Sigmoid colon (tissue), 7 donors: ENCODE results near the gene ANKRD33B. TPM values are rescaled to one million over a fixed set of nuclear protein-coding genes. Genes with fewer than 3 reads are reported as not detected.

Experiments
- DNase-seq: peaks from one replicate; pipeline ENCODE4 v3.0.0-alpha.2; 2019
- H3K27ac ChIP-seq, 4 donors: fragments of 200-600 bp; sonication (generic); one replicate each; pipeline ENCODE4 v1.5.1; 2016 to 2019; ENCODE audit warnings: mild to moderate bottlenecking in 1 of 4
- H3K27me3 ChIP-seq, 3 donors: fragments of 200-600 bp; sonication (generic); one replicate each; pipeline ENCODE4 v1.5.1; 2019; ENCODE audit warnings: mild to moderate bottlenecking in 1 of 3
- H3K36me3 ChIP-seq, 4 donors: fragments of 200-600 bp; sonication (generic); one replicate each; pipeline ENCODE4 v1.5.1; 2016 to 2019
- H3K4me1 ChIP-seq, 4 donors: fragments of 200-600 bp; sonication (generic); one replicate each; pipeline ENCODE4 v1.5.1; 2017 to 2019
- H3K4me3 ChIP-seq, 4 donors: fragments of 200-600 bp; sonication (generic); one replicate each; pipeline ENCODE4 v1.5.1; 2017 to 2019; ENCODE audit warnings: mild to moderate bottlenecking in 2 of 4, moderate library complexity in 1 of 4
- H3K9me3 ChIP-seq, 4 donors: fragments of 200-600 bp in 3 of 4; sonication (generic) in 3 of 4; one replicate each; pipeline versions ENCODE4 v1.5.1 to v1.6.1; 2013 to 2019
- EP300 ChIP-seq, 4 donors: sonication (generic); formaldehyde crosslinking; IDR thresholded peaks; one replicate each; pipeline ENCODE4 v1.6.1; 2017; ENCODE audit warnings: antibody characterized with exemption in 4 of 4
- POLR2A ChIP-seq, 2 donors: fragments of 450-650 bp; IDR thresholded peaks; one replicate each; pipeline ENCODE4 v1.6.1; 2016; ENCODE audit warnings: antibody characterized with exemption in 2 of 2, mild to moderate bottlenecking in 2 of 2, moderate library complexity in 2 of 2
- POLR2AphosphoS5 ChIP-seq, 4 donors: sonication (generic); formaldehyde crosslinking; IDR thresholded peaks; one replicate each; pipeline ENCODE4 v1.6.1; 2017; ENCODE audit warnings: antibody characterized with exemption in 4 of 4
- WGBS, 2 donors: extraction: QIAGEN DNeasy Blood & Tissue Kit; methylation state at CpG; one replicate each; pipeline ENCODE4 v1.1.7; 2013; 5-methylcytosine and 5-hydroxymethylcytosine counted together
- intact Hi-C: fragments of 100-400 bp; cut with DNase I; formaldehyde crosslinking; loops from one replicate; pipeline ENCODE4 v1.15.1; 2023
- polyA plus RNA-seq, 3 donors: library from polyadenylated mRNA; stranded (reverse); fragments of 200-250 nt; gene quantifications; one replicate each; pipeline ENCODE4 v1.2.3, GENCODE V29; 2013
- total RNA-seq, 4 donors: library from RNA; depleted of rRNA; stranded (reverse); fragments of >200 nt; gene quantifications; one replicate each; pipeline ENCODE4 v1.1.0, GENCODE V29; 2016
- TF ChIP-seq, protein P1 (sequence below), 4 experiments: fragments of 450-650 bp in 3 of 4; fragments of 200-600 bp in 1 of 4; IDR thresholded peaks; one replicate each; pipeline ENCODE4 v1.5.1; 2016 to 2019; ENCODE audit warnings: antibody characterized with exemption in 4 of 4, mild to moderate bottlenecking in 3 of 4, moderate library complexity in 2 of 4
- donor health status: healthy with polysubstance abuse.
- donor health status: Bipolar disorder and iron deficiency.
- donor health status: healthy.

The ANKRD33B gene
- total and polyA plus RNA-seq, 7 donors, result 0.23 to 4.6 (median 2.7) TPM

DNA sequence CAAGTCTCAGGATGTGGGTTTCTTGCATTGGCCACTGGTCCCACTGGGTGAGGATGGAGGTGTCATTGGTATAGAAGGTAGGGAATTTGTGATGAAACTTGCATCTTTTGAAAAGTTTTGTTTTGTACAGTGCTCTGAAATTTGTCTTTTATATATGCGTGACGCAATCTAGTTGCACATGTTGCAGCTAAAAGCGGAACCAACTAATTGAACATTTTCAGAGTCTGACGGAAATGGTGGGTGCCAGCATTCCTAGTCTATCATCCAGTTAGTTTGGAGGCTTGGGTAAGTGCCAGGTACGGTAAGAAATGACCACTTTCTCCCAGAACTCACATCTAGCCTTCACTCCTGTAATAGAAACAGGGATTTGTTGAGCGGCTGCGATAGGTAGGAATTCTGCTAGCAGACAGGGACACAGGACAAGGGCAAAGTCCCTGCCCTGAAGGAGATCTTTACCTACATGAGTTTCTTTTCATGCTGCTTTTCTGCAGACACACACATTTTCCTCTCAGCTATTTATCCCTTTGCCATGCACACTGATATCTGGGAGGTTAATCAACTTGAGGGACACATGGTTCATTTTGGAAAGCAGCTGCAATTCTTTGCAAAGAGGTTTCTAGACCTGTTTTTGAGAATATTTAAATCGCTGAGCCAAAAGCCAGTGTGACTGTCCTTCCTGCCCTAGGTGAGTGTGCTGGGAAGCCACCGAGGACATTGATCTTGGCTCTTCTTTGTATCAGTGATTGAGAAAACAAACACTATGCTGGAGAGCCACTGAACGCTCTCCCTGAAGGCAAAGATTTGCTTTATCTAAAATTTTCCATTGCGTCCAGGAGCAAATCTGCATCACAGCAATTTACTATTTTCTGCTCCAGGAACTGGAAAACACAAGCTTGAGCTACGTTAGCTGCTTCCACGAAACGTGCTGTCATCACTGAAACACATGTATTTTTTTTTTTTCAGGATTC lies 107.5 kb downstream of the ANKRD33B start:
- intact Hi-C loops, result no loop called here
- Histone ChIP-seq H3K9me3 (no peaks in the 10 kb centered on the region), H3K4me3 (no peak overlapping the region), H3K4me1 (no peaks in the 10 kb centered on the region), H3K27ac (no peak overlapping the region), H3K27me3 (no peaks in the 10 kb centered on the region), H3K36me3 (no peaks in the 10 kb centered on the region)
- 74 to 82% methylated on average over 14 of the region's 14 CpGs for WGBS, 2 donors
- no peak for DNase-seq
- TF ChIP-seq, protein P1, sequence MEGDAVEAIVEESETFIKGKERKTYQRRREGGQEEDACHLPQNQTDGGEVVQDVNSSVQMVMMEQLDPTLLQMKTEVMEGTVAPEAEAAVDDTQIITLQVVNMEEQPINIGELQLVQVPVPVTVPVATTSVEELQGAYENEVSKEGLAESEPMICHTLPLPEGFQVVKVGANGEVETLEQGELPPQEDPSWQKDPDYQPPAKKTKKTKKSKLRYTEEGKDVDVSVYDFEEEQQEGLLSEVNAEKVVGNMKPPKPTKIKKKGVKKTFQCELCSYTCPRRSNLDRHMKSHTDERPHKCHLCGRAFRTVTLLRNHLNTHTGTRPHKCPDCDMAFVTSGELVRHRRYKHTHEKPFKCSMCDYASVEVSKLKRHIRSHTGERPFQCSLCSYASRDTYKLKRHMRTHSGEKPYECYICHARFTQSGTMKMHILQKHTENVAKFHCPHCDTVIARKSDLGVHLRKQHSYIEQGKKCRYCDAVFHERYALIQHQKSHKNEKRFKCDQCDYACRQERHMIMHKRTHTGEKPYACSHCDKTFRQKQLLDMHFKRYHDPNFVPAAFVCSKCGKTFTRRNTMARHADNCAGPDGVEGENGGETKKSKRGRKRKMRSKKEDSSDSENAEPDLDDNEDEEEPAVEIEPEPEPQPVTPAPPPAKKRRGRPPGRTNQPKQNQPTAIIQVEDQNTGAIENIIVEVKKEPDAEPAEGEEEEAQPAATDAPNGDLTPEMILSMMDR (IDR thresholded peaks at IDR 0.05), result no peak
- no peak for TF ChIP-seq POLR2AphosphoS5 (IDR thresholded peaks at IDR 0.05)
- TF ChIP-seq POLR2A (IDR thresholded peaks at IDR 0.05), result no peak
- TF ChIP-seq EP300 (IDR thresholded peaks at IDR 0.05), result no peak

DNA sequence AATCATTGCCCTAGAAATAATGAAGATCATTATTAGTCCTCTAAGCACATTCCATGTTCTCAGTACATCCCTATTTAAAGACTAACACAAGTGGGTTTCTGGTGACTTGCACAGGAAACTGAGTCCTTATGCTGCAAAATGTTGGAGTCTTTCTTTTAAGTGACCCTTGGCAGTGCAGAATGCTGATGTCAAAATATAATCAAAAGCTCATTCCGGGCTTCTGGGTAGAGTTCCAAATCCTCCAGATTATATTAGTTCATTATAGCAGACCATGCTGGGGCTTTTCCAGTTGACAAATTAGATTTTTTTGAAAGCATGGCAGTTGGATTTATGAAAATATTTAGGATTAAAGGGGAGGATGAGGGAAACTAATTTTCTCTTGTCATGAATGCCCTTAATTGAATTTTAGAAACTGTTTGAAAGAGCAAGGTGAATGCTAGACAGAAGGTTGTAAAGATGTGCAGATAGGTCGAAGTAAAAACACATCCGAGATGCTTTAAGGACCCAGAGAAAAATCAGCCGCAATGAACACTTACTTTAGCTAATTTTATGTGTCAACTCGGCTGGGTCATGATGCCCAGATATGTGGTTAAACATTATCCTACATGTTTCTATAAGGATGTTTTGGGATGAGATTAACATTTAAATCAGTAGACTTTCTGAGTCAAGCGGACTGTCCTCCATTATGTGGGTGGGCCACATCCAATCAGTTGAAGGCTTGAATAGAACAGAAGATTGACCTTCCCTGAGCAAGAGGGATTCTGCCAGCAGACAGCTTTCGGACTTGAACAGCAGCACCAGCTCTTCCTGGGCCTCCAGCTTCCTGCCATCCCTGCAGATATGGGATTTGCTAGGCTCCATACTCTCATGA lies 108.5 kb downstream of the ANKRD33B start:
- 81 to 90% methylated on average over 7 of the region's 7 CpGs for WGBS, 2 donors
- Histone ChIP-seq H3K27ac (no peak overlapping the region), H3K4me3 (no peak overlapping the region), H3K9me3 (no peaks in the 10 kb centered on the region), H3K27me3 (no peaks in the 10 kb centered on the region), H3K36me3 (no peaks in the 10 kb centered on the region), H3K4me1 (no peaks in the 10 kb centered on the region)
- intact Hi-C loops, result no loop called here
- TF ChIP-seq POLR2AphosphoS5 (IDR thresholded peaks at IDR 0.05) (no peak), POLR2A (IDR thresholded peaks at IDR 0.05) (no peak), EP300 (IDR thresholded peaks at IDR 0.05) (no peak)
- TF ChIP-seq, protein P1 (IDR thresholded peaks at IDR 0.05), result no peak
- no peak for DNase-seq

DNA sequence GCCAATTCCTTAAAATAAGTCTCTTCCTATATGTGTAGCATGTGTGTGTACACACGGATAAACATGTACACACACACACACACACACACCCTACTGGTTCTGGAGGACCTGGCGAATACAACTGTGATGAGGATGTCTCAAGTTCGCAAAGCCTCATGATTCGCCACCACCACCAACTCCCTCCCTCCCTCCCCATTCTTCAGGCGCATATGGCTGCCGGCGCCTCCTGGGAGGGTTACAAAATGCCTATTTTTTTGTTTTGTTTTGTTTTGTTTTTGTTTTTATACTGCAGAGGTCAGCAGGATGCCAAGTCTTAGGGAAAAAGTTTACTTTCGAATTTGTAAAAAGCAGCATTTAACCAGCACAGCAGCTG lies 109.1 kb downstream of the ANKRD33B start:
- no peaks in the 10 kb centered on the region for H3K4me1 ChIP-seq
- no peaks in the 10 kb centered on the region for H3K27me3 ChIP-seq
- H3K9me3 ChIP-seq, result no peaks in the 10 kb centered on the region
- no peak for TF ChIP-seq POLR2AphosphoS5 (IDR thresholded peaks at IDR 0.05)
- TF ChIP-seq EP300 (IDR thresholded peaks at IDR 0.05), result no peak
- no peak for TF ChIP-seq POLR2A (IDR thresholded peaks at IDR 0.05)
- TF ChIP-seq, protein P1 (IDR thresholded peaks at IDR 0.05), result no peak
- WGBS, 2 donors, result 85% methylated on average over 8 of the region's 8 CpGs
- intact Hi-C loops, result no loop called here
- H3K4me3 ChIP-seq, result no peak overlapping the region
- no peak overlapping the region for H3K27ac ChIP-seq
- peaks cover 0 to 6% (median 0%) of the 10 kb centered on the region in 4 donors for H3K36me3 ChIP-seq
- no peak for DNase-seq

DNA sequence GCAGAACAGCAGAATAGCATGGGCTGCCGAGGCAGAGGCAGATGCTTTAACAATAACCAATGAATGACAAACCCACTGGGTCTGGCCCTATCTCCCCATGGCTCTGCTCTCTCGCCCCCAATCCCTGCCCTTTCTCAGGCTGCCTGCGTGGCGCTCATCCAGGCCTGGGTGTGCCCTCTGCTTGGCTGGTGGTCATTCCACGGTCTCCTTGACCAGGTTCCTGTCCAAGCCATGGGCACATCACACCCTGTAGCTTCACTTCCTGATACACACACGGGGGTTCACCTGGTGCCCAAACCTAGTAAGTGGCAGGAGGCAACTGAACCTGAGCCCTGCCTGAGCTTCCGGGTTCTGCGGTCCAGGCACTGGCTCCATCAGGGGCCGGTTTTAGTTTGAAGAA lies 109.5 kb downstream of the ANKRD33B start:
- TF ChIP-seq POLR2A (IDR thresholded peaks at IDR 0.05), result no peak
- no peak for TF ChIP-seq EP300 (IDR thresholded peaks at IDR 0.05)
- TF ChIP-seq, protein P1 (IDR thresholded peaks at IDR 0.05), result no peak
- no peak for TF ChIP-seq POLR2AphosphoS5 (IDR thresholded peaks at IDR 0.05)
- no peaks in the 10 kb centered on the region for H3K27me3 ChIP-seq
- no peak for DNase-seq
- H3K4me3 ChIP-seq, result no peak overlapping the region
- no peaks in the 10 kb centered on the region for H3K4me1 ChIP-seq
- H3K9me3 ChIP-seq, result no peaks in the 10 kb centered on the region
- WGBS, 2 donors, result 63 to 82% methylated on average over 9 of the region's 9 CpGs
- H3K36me3 ChIP-seq, result peaks cover 0 to 10% (median 2%) of the 10 kb centered on the region in 4 donors
- intact Hi-C loops, result no loop called here
- no peak overlapping the region for H3K27ac ChIP-seq
